Measurements from ENCODE around the gene ZBTB39.

- no peak for TF ChIP-seq CTCF (conservative IDR thresholded peaks at IDR 0.05)
- no peak for TF ChIP-seq ZFX (IDR thresholded peaks at IDR 0.05)
These were observed 8.0 kb downstream of the ZBTB39 start for GRCh38 chr12:56998316-56998715.
